Activated T-helper 1 cell treated with anti-CD3 and anti-CD28 coated beads, Interleukin-2, amount 50 U/mL, for 16 hours (primary cell): Measurements from ENCODE around the gene MYH14.
"Not testable (repeated sequence)": the region's sequence is repeated elsewhere in the genome, so short reads cannot be mapped to it uniquely, and the experiment has no call there.

Experiments
- DNase-seq, 2 donors: peaks; one replicate each; pipeline ENCODE4 v3.0.0-alpha.2; 2020; ENCODE audit warnings: low read depth in 1 of 2, low spot score in 1 of 2

Gene MYH14

GRCh38 chr19:50223439-50223716, 20.0 kb downstream of the MYH14 start:
- no peak for DNase-seq

GRCh38 chr19:50224986-50225747, 21.7 kb downstream of the MYH14 start:
- no peak for DNase-seq

GRCh38 chr19:50226536-50226935, 23.1 kb downstream of the MYH14 start:
- DNase-seq = no peak

- not testable (repeated sequence) for DNase-seq
Measured at GRCh38 chr19:50228153-50228552, 24.7 kb downstream of the MYH14 start.

- no peak for DNase-seq
Measured at GRCh38 chr19:50230379-50231351, 27.2 kb downstream of the MYH14 start.

- not testable (repeated sequence) for DNase-seq
Measured at GRCh38 chr19:50231417-50231816, 28.0 kb downstream of the MYH14 start.

- no peak for DNase-seq
Measured at GRCh38 chr19:50231821-50232220, 28.4 kb downstream of the MYH14 start.

GRCh38 chr19:50232600-50232999, 29.2 kb downstream of the MYH14 start:
- DNase-seq = no peak

- DNase-seq = no peak
Measured at GRCh38 chr19:50233308-50233910, 30.0 kb downstream of the MYH14 start.

- not testable (repeated sequence) for DNase-seq
Measured at GRCh38 chr19:50237493-50237892, 34.1 kb downstream of the MYH14 start.

- DNase-seq = no peak
Measured at GRCh38 chr19:50238043-50238442, 34.6 kb downstream of the MYH14 start.

GRCh38 chr19:50239921-50240590, 36.6 kb downstream of the MYH14 start:
- DNase-seq = no peak

- no peak for DNase-seq
Measured at GRCh38 chr19:50242581-50242980, 39.2 kb downstream of the MYH14 start.

- DNase-seq = no peak
Measured at GRCh38 chr19:50244695-50245094, 41.3 kb downstream of the MYH14 start.

GRCh38 chr19:50248413-50248812, 45.0 kb downstream of the MYH14 start:
- DNase-seq = no peak

GRCh38 chr19:50248826-50249225, 45.4 kb downstream of the MYH14 start:
- DNase-seq = no peak

- no peak for DNase-seq
Measured at GRCh38 chr19:50249636-50250035, 46.2 kb downstream of the MYH14 start.

- DNase-seq = no peak
Measured at GRCh38 chr19:50250450-50251136, 47.2 kb downstream of the MYH14 start.

GRCh38 chr19:50252111-50252886, 48.9 kb downstream of the MYH14 start:
- no peak for DNase-seq

- no peak for DNase-seq
Measured at GRCh38 chr19:50252887-50253268, 49.5 kb downstream of the MYH14 start.
